ENCODE data around the gene OTC. TPM values are rescaled to one million over a fixed set of nuclear protein-coding genes. Genes with fewer than 3 reads are reported as not detected.

Gene OTC
- total RNA-seq, 4 donors from 2014 or later, result 0.15 to 0.57 TPM; not detected in 2

DNA sequence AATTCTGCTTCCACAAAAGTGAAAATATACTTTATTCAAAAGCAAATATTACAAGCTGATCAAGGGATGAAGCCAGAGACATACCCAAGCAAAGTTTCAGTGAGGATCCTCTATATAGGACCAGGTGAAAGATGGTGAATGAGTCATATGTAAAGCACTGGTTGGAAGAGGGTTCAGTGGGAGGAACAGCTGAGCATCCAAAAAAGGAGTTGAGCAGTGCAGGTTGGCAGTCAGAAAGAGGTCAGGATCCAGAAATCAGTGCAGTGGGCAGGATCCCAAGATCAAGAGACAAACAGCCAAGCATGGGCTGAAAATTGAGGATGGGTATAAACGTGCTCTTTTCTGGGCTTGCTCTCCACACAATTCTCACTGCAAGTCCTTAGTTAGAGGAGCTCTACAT is 30.3 kb downstream of the OTC start:
- no peaks in the 10 kb centered on the region for H3K27me3 ChIP-seq
- 23 to 36% methylated on average over 1 of the region's 1 CpG for WGBS, 2 donors
- DNase-seq, result no peak
- no peak overlapping the region for H3K4me3 ChIP-seq
- no peak overlapping the region for H3K27ac ChIP-seq
- intact Hi-C loops (cut with DNase I), result no loop called here
- peaks cover 0 to 5% (median 0%) of the 10 kb centered on the region in 3 donors for H3K9me3 ChIP-seq
- TF ChIP-seq, protein P1, sequence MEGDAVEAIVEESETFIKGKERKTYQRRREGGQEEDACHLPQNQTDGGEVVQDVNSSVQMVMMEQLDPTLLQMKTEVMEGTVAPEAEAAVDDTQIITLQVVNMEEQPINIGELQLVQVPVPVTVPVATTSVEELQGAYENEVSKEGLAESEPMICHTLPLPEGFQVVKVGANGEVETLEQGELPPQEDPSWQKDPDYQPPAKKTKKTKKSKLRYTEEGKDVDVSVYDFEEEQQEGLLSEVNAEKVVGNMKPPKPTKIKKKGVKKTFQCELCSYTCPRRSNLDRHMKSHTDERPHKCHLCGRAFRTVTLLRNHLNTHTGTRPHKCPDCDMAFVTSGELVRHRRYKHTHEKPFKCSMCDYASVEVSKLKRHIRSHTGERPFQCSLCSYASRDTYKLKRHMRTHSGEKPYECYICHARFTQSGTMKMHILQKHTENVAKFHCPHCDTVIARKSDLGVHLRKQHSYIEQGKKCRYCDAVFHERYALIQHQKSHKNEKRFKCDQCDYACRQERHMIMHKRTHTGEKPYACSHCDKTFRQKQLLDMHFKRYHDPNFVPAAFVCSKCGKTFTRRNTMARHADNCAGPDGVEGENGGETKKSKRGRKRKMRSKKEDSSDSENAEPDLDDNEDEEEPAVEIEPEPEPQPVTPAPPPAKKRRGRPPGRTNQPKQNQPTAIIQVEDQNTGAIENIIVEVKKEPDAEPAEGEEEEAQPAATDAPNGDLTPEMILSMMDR (IDR thresholded peaks at IDR 0.05), result no peak
- TF ChIP-seq POLR2A (IDR thresholded peaks at IDR 0.05), result no peak
- H3K36me3 ChIP-seq, result no peaks in the 10 kb centered on the region
- H3K4me1 ChIP-seq, result no peaks in the 10 kb centered on the region

DNA sequence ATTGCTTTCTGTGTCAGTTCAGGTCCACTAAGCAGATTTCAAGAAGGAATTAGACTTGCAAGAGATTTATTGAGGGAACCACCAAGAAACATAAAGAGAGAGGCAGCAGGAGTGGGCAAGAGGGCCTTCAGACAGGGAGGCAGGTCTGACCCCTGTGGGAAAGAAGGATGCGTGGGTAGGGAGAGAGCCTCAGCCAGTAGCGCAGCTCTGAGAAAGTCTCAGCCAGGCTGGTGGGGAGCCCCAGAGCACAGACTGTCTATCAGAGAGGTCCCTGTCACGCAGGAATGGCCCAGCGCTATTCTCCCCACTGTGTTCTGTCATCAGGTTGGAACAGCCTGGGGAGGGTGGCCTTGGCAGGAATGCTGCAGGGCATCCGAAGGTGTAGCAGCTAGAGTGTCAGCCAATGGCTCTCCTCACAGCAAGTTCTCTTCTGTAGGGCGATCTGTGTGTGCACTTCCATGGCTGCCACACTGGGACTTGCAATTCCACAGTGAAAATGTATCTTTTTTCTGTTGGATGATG is 48.0 kb downstream of the OTC start:
- Histone ChIP-seq H3K36me3 (no peaks in the 10 kb centered on the region), H3K9me3 (no peaks in the 10 kb centered on the region), H3K27me3 (no peaks in the 10 kb centered on the region), H3K4me3 (no peak overlapping the region), H3K27ac (no peak overlapping the region), H3K4me1 (no peaks in the 10 kb centered on the region)
- 70 to 100% methylated on average over 2 to 5 of the region's 6 CpGs for WGBS, 2 donors
- DNase-seq, result no peak
- intact Hi-C loops (cut with DNase I), result no loop called here
- no peak for TF ChIP-seq POLR2A (IDR thresholded peaks at IDR 0.05)
- TF ChIP-seq, protein P1 (IDR thresholded peaks at IDR 0.05), result no peak

DNA sequence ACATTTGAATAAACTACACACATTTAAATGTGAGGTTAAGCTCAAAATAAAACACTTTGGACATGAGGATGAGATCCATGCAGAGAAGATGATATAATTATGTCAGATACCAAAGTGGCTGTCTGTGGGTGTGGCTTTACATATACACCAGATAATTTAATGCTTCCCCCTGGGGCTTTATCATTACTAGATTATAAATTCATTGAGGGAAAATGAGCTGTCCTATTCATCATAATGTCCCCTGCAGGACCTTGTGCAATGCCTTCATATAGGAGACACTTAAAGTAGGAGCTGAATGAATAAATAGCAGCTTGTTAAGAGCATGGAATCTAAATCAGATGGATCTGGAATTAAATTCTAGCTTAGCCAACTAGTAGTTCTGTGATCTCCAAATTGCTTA is 49.7 kb downstream of the OTC start:
- no peak overlapping the region for H3K4me3 ChIP-seq
- no peaks in the 10 kb centered on the region for H3K4me1 ChIP-seq
- H3K36me3 ChIP-seq, result no peaks in the 10 kb centered on the region
- no peak for DNase-seq
- intact Hi-C loops (cut with DNase I), result no loop called here
- no peaks in the 10 kb centered on the region for H3K9me3 ChIP-seq
- no peak for TF ChIP-seq POLR2A (IDR thresholded peaks at IDR 0.05)
- TF ChIP-seq, protein P1 (IDR thresholded peaks at IDR 0.05), result no peak
- no peak overlapping the region for H3K27ac ChIP-seq
- H3K27me3 ChIP-seq, result no peaks in the 10 kb centered on the region

DNA sequence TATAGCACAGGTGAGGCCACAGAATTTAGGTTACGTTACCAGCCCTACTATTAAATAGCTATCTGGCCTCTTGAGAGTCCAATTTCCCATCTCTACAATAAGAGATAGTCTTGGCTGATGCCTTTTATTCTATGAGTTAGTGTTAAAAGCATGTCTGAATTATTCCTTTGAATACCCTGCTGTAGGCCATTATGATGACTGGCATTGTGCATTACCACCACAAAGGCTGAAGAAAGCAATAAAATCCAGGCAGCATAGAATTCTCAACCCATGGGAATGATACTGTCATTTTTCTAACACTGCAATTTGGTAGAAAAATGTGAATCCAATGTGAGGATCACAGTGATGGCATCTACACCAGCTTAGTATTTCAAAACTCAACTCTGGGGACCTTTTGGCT is 51.4 kb downstream of the OTC start:
- intact Hi-C loops (cut with DNase I), result no loop called here
- Histone ChIP-seq H3K4me3 (no peak overlapping the region), H3K4me1 (no peaks in the 10 kb centered on the region), H3K36me3 (no peaks in the 10 kb centered on the region), H3K9me3 (no peaks in the 10 kb centered on the region), H3K27ac (no peak overlapping the region), H3K27me3 (no peaks in the 10 kb centered on the region)
- no peak for TF ChIP-seq POLR2A (IDR thresholded peaks at IDR 0.05)
- TF ChIP-seq, protein P1 (IDR thresholded peaks at IDR 0.05), result no peak
- no peak for DNase-seq
- WGBS, 2 donors, result 80 to 100% methylated on average over 1 of the region's 1 CpG

DNA sequence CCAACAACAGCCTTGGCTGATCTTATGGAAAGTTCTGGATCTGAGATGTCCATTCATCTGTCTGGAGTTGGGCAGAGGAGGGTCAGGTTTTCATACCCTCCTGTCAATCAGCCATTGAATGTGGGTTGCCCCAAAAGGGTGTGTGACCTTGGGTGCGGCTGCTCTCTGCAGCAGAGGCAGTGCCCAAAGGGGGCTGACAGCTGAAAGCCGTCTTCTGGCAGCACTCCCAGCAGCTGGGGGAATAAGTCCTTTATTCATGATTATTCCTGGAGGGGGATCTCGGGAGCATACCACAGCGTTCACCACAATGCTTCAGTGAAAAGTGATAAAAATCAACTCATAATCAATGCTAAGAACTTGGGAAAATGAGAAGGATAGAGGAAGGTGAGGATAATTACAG is 54.7 kb downstream of the OTC start:
- H3K36me3 ChIP-seq, result no peaks in the 10 kb centered on the region
- intact Hi-C loops (cut with DNase I), result no loop called here
- 16 to 45% methylated on average over 2 to 3 of the region's 4 CpGs for WGBS, 2 donors

More for the DNA sequence above, 54.7 kb downstream of the OTC start:
- Histone ChIP-seq H3K9me3 (no peaks in the 10 kb centered on the region), H3K4me3 (no peak overlapping the region), H3K27me3 (no peaks in the 10 kb centered on the region), H3K27ac (no peak overlapping the region), H3K4me1 (no peaks in the 10 kb centered on the region)
- TF ChIP-seq POLR2A (IDR thresholded peaks at IDR 0.05), result no peak
- TF ChIP-seq, protein P1 (IDR thresholded peaks at IDR 0.05), result no peak
- DNase-seq, result no peak

Measured in esophagus squamous epithelium (tissue), 5 donors.